GM12878 (cell line): ENCODE measurements around the gene CDKL2. TPM values are rescaled to one million over a fixed set of nuclear protein-coding genes. Genes with fewer than 3 reads are reported as not detected.

Experiments
- ATF7 ChIP-seq: fragments of 450-650 bp; IDR thresholded peaks from 2 replicates; pipeline ENCODE4 v1.6.1; 2016; ENCODE audit warnings: low read depth, mild to moderate bottlenecking
- CHD4 ChIP-seq: fragments of 200-600 bp; sonication (generic); IDR thresholded peaks from 2 replicates; pipeline ENCODE4 v1.6.1; 2016; ENCODE audit warnings: mild to moderate bottlenecking
- CREM ChIP-seq: IDR thresholded peaks from 2 replicates; pipeline ENCODE4 v1.6.1; 2014; ENCODE audit warnings: antibody characterized with exemption, low read depth
- GABPA ChIP-seq: IDR thresholded peaks from 2 replicates; pipeline ENCODE4 v1.6.1; 2014; ENCODE audit warnings: antibody characterized with exemption, low read depth, mild to moderate bottlenecking, inconsistent platforms
- HDAC6 ChIP-seq: fragments of 200-600 bp; sonication (generic); IDR thresholded peaks from one replicate; pipeline ENCODE4 v1.8.0; 2017; ENCODE audit warnings: antibody characterized with exemption; ENCODE audit not compliant: unreplicated experiment
- HDGF ChIP-seq: fragments of 450-650 bp; IDR thresholded peaks from 2 replicates; pipeline ENCODE4 v1.6.1; 2016; ENCODE audit warnings: antibody characterized with exemption
- KLF5 ChIP-seq: fragments of 450-650 bp; IDR thresholded peaks from 2 replicates; pipeline ENCODE4 v1.6.1; 2014; ENCODE audit warnings: mild to moderate bottlenecking; ENCODE audit not compliant: partially characterized antibody
- PAX5 ChIP-seq: IDR thresholded peaks from 2 replicates; pipeline ENCODE4 v1.6.1; 2011; ENCODE audit warnings: low read depth, low read length, borderline replicate concordance
- POU2F2 ChIP-seq: IDR thresholded peaks from 3 replicates; pipeline ENCODE4 v1.6.1; 2011; ENCODE audit warnings: low read depth, mild to moderate bottlenecking, low read length, borderline replicate concordance
- RFX5 ChIP-seq: IDR thresholded peaks from 2 replicates; pipeline ENCODE4 v1.6.1; 2011; ENCODE audit warnings: low read depth, low read length, improper control_type of control experiment
- SMARCA5 ChIP-seq: fragments of 450-650 bp; IDR thresholded peaks from 2 replicates; pipeline ENCODE4 v1.6.1; 2017; ENCODE audit warnings: mild to moderate bottlenecking
- SRF ChIP-seq, 2 experiments: IDR thresholded peaks; 2 replicates each; pipeline ENCODE4 v1.6.1; 2011; ENCODE audit warnings: low read depth in 2 of 2, low read length in 2 of 2, mild to moderate bottlenecking in 1 of 2, moderate library complexity in 1 of 2
- STAT1 ChIP-seq: fragments of 450-650 bp; conservative IDR thresholded peaks from 2 replicates; pipeline ENCODE4 v1.6.1; 2014; ENCODE audit warnings: antibody characterized with exemption, mild to moderate bottlenecking
- YY1 ChIP-seq: IDR thresholded peaks from 2 replicates; pipeline ENCODE4 v1.6.1; 2011; ENCODE audit warnings: low read depth, mild to moderate bottlenecking, low read length
- ZNF207 ChIP-seq: fragments of 450-650 bp; IDR thresholded peaks from 2 replicates; pipeline ENCODE4 v1.6.1; 2014; ENCODE audit warnings: antibody characterized with exemption, mild to moderate bottlenecking, borderline replicate concordance
- ZSCAN29 ChIP-seq: fragments of 450-650 bp; IDR thresholded peaks from 2 replicates; pipeline ENCODE4 v1.6.1; 2017; ENCODE audit warnings: mild to moderate bottlenecking, moderate library complexity
- polyA plus RNA-seq, 11 experiments: library from polyadenylated mRNA; depleted of rRNA in 4 of 11; unstranded in 6 of 11; stranded (reverse) in 5 of 11; fragments of >200 nt; fragmentation: Nextera tagmentation in 4 of 11; fragmentation: Illumina TruSeq in 1 of 11; extraction: Ambion mirVana in 4 of 11; extraction: Trizol in 1 of 11; gene quantifications; 1 replicate in 1 of 11; 2 replicates in 10 of 11; pipeline versions ENCODE4 v1.2.1 to v1.2.3, GENCODE V29; 2011 to 2016; ENCODE audit warnings: inconsistent platforms in 2 of 11, missing spikeins in 2 of 11, low read depth in 1 of 11
- total RNA-seq, 4 experiments: library from RNA; depleted of rRNA in 3 of 4; stranded (reverse); fragments of >200 nt in 3 of 4; fragmentation: Illumina TruSeq in 1 of 4; extraction: Trizol in 1 of 4; gene quantifications; 2 replicates each; pipeline versions ENCODE4 v1.2.1 to v1.2.3, GENCODE V29; 2013 to 2021
- TF ChIP-seq, protein P1 (sequence below): IDR thresholded peaks from 2 replicates; pipeline ENCODE4 v1.6.1; 2012; ENCODE audit warnings: low read depth, low read length, improper control_type of control experiment
- TF ChIP-seq, protein P2 (sequence below): fragments of 450-650 bp; conservative IDR thresholded peaks from 2 replicates; pipeline ENCODE4 v1.6.1; 2017; ENCODE audit warnings: mild to moderate bottlenecking, moderate library complexity
- TF ChIP-seq, protein P3 (sequence below): fragments of 450-650 bp; IDR thresholded peaks from 2 replicates; pipeline ENCODE4 v1.6.1; 2016; ENCODE audit warnings: mild to moderate bottlenecking, moderate library complexity, borderline replicate concordance
- TF ChIP-seq, protein P4 (sequence below): fragments of 450-650 bp; formaldehyde crosslinking; IDR thresholded peaks from 2 replicates; pipeline ENCODE4 v1.5.0; 2022; ENCODE audit warnings: mild to moderate bottlenecking, missing genetic modification characterization

The CDKL2 gene
- total and polyA plus RNA-seq, 10 of the 15 experiments (the other 5 are each of a cell fraction or from before 2014, with no cell fraction given) = 0.05 to 0.24 (median 0.06) TPM; not detected in 7

DNA sequence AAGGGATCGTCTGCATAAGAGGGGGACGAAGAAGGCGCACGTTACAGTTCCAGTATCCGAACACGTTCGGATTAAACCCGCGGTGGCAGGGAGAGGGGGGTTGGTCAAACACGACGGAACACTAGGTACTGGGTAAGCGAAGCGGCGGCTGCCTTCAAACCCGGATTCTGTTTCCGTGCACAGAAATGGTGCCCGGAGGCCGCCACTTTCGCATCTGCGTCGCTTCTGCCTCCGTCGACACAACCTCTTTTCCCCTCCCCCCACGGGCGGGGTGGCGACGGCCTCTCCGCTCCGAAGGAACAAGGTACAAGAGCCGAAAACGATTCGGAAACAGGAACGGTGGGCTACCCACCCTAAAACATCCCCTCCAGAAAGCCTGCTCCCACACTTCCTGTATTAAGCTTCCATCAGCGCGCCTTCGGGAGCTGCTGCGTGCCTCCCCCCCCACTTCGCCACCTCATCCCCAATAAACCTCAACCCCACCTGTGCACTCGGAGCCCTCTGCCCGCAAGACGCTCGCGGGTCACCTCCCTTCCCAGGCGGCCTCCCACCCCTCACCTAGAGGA is 42.2 kb upstream of the CDKL2 start (continued):
- no peak for TF ChIP-seq STAT1
- TF ChIP-seq ZSCAN29 = 0 out of 2 replicates have a peak, but pooled peaks have one; percentile 4
- TF ChIP-seq YY1 = peak; percentile 80
- TF ChIP-seq, protein P1, sequence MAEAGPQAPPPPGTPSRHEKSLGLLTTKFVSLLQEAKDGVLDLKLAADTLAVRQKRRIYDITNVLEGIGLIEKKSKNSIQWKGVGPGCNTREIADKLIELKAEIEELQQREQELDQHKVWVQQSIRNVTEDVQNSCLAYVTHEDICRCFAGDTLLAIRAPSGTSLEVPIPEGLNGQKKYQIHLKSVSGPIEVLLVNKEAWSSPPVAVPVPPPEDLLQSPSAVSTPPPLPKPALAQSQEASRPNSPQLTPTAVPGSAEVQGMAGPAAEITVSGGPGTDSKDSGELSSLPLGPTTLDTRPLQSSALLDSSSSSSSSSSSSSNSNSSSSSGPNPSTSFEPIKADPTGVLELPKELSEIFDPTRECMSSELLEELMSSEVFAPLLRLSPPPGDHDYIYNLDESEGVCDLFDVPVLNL = 0 out of 2 replicates have a peak, but pooled peaks have one; percentile 5
- TF ChIP-seq HDAC6 = no peak
- TF ChIP-seq POU2F2 = 0 out of 3 replicates have a peak, but pooled peaks have one; percentile 9
- 0 out of 2 replicates have a peak, but pooled peaks have one; percentile 4 for TF ChIP-seq PAX5
- no peak for TF ChIP-seq CHD4
- TF ChIP-seq GABPA = 0 out of 2 replicates have a peak, but pooled peaks have one; percentile 36
- peak; percentile 17; the same call in 1 of the 2 replicates for TF ChIP-seq HDGF
- TF ChIP-seq, protein P2, sequence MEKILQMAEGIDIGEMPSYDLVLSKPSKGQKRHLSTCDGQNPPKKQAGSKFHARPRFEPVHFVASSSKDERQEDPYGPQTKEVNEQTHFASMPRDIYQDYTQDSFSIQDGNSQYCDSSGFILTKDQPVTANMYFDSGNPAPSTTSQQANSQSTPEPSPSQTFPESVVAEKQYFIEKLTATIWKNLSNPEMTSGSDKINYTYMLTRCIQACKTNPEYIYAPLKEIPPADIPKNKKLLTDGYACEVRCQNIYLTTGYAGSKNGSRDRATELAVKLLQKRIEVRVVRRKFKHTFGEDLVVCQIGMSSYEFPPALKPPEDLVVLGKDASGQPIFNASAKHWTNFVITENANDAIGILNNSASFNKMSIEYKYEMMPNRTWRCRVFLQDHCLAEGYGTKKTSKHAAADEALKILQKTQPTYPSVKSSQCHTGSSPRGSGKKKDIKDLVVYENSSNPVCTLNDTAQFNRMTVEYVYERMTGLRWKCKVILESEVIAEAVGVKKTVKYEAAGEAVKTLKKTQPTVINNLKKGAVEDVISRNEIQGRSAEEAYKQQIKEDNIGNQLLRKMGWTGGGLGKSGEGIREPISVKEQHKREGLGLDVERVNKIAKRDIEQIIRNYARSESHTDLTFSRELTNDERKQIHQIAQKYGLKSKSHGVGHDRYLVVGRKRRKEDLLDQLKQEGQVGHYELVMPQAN = no peak
- TF ChIP-seq SMARCA5 = peak; percentile 42; the same call in 1 of the 2 replicates
- peak; percentile 20 for TF ChIP-seq KLF5
- TF ChIP-seq CREM = 0 out of 2 replicates have a peak, but pooled peaks have one; percentile 29
- TF ChIP-seq, protein P3, sequence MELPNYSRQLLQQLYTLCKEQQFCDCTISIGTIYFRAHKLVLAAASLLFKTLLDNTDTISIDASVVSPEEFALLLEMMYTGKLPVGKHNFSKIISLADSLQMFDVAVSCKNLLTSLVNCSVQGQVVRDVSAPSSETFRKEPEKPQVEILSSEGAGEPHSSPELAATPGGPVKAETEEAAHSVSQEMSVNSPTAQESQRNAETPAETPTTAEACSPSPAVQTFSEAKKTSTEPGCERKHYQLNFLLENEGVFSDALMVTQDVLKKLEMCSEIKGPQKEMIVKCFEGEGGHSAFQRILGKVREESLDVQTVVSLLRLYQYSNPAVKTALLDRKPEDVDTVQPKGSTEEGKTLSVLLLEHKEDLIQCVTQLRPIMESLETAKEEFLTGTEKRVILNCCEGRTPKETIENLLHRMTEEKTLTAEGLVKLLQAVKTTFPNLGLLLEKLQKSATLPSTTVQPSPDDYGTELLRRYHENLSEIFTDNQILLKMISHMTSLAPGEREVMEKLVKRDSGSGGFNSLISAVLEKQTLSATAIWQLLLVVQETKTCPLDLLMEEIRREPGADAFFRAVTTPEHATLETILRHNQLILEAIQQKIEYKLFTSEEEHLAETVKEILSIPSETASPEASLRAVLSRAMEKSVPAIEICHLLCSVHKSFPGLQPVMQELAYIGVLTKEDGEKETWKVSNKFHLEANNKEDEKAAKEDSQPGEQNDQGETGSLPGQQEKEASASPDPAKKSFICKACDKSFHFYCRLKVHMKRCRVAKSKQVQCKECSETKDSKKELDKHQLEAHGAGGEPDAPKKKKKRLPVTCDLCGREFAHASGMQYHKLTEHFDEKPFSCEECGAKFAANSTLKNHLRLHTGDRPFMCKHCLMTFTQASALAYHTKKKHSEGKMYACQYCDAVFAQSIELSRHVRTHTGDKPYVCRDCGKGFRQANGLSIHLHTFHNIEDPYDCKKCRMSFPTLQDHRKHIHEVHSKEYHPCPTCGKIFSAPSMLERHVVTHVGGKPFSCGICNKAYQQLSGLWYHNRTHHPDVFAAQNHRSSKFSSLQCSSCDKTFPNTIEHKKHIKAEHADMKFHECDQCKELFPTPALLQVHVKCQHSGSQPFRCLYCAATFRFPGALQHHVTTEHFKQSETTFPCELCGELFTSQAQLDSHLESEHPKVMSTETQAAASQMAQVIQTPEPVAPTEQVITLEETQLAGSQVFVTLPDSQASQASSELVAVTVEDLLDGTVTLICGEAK = peak; percentile 50; the same call in 1 of the 2 replicates
- TF ChIP-seq SRF (IDR thresholded peaks at IDR 0.05; ENCODE audit: low read depth in 2 of 2, low read length in 2 of 2) = 0 out of 4 replicates have a peak, but pooled peaks of 1 of the 2 experiments have one; percentile 3
- TF ChIP-seq, protein P4, sequence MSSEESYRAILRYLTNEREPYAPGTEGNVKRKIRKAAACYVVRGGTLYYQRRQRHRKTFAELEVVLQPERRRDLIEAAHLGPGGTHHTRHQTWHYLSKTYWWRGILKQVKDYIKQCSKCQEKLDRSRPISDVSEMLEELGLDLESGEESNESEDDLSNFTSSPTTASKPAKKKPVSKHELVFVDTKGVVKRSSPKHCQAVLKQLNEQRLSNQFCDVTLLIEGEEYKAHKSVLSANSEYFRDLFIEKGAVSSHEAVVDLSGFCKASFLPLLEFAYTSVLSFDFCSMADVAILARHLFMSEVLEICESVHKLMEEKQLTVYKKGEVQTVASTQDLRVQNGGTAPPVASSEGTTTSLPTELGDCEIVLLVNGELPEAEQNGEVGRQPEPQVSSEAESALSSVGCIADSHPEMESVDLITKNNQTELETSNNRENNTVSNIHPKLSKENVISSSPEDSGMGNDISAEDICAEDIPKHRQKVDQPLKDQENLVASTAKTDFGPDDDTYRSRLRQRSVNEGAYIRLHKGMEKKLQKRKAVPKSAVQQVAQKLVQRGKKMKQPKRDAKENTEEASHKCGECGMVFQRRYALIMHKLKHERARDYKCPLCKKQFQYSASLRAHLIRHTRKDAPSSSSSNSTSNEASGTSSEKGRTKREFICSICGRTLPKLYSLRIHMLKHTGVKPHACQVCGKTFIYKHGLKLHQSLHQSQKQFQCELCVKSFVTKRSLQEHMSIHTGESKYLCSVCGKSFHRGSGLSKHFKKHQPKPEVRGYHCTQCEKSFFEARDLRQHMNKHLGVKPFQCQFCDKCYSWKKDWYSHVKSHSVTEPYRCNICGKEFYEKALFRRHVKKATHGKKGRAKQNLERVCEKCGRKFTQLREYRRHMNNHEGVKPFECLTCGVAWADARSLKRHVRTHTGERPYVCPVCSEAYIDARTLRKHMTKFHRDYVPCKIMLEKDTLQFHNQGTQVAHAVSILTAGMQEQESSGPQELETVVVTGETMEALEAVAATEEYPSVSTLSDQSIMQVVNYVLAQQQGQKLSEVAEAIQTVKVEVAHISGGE (CRISPR knock-in tag) = 0 out of 2 replicates have a peak, but pooled peaks have one; percentile 40
- peak; percentile 14; the same call in 1 of the 2 replicates for TF ChIP-seq ATF7
- TF ChIP-seq RFX5 = 0 out of 2 replicates have a peak, but pooled peaks have one; percentile 38
- 0 out of 2 replicates have a peak, but pooled peaks have one; percentile 6 for TF ChIP-seq ZNF207
